ENCODE data around the gene EPS8.

Gene EPS8

GRCh38 chr12:15688202-15688736 is 100.9 kb downstream of the EPS8 start:
- peak; percentile 52 for DNase-seq

- DNase-seq: no peak
Observed at GRCh38 chr12:15687583-15687982, 101.6 kb downstream of the EPS8 start.

GRCh38 chr12:15684896-15685658 is 104.1 kb downstream of the EPS8 start:
- no peak for DNase-seq

- DNase-seq: no peak
Observed at GRCh38 chr12:15682826-15683225, 106.4 kb downstream of the EPS8 start.

- no peak for DNase-seq
Observed at GRCh38 chr12:15679151-15679550, 110.0 kb downstream of the EPS8 start.

GRCh38 chr12:15677726-15678201 is 111.4 kb downstream of the EPS8 start:
- no peak for DNase-seq

GRCh38 chr12:15677228-15677627 is 112.0 kb downstream of the EPS8 start:
- DNase-seq: no peak

- no peak for DNase-seq
Observed at GRCh38 chr12:15672671-15673270, 116.4 kb downstream of the EPS8 start.

- DNase-seq: no peak
Observed at GRCh38 chr12:15670756-15671155, 118.4 kb downstream of the EPS8 start.

GRCh38 chr12:15669256-15669948 is 119.8 kb downstream of the EPS8 start:
- no peak for DNase-seq

GRCh38 chr12:15664491-15664890 is 124.7 kb downstream of the EPS8 start:
- no peak for DNase-seq

- no peak for DNase-seq
Observed at GRCh38 chr12:15662983-15663659, 126.1 kb downstream of the EPS8 start.

GRCh38 chr12:15662303-15662980 is 126.7 kb downstream of the EPS8 start:
- no peak for DNase-seq

GRCh38 chr12:15651371-15651770 is 137.8 kb downstream of the EPS8 start:
- DNase-seq: no peak

- DNase-seq: no peak
Observed at GRCh38 chr12:15650399-15651128, 138.6 kb downstream of the EPS8 start.

- DNase-seq: no peak
Observed at GRCh38 chr12:15649347-15649746, 139.8 kb downstream of the EPS8 start.

- no peak for DNase-seq
Observed at GRCh38 chr12:15648558-15648957, 140.6 kb downstream of the EPS8 start.

- DNase-seq: no peak
Observed at GRCh38 chr12:15646581-15646980, 142.6 kb downstream of the EPS8 start.

GRCh38 chr12:15644700-15645099 is 144.5 kb downstream of the EPS8 start:
- no peak for DNase-seq

GRCh38 chr12:15638231-15638630 is 151.0 kb downstream of the EPS8 start:
- no peak for DNase-seq

- DNase-seq: no peak
Observed at GRCh38 chr12:15636060-15636890, 152.9 kb downstream of the EPS8 start.
